ENCODE data around the gene EHD4.

GRCh38 chr15:41871175-41871905 is 101.0 kb downstream of the EHD4 start:
- TF ChIP-seq, protein P1, sequence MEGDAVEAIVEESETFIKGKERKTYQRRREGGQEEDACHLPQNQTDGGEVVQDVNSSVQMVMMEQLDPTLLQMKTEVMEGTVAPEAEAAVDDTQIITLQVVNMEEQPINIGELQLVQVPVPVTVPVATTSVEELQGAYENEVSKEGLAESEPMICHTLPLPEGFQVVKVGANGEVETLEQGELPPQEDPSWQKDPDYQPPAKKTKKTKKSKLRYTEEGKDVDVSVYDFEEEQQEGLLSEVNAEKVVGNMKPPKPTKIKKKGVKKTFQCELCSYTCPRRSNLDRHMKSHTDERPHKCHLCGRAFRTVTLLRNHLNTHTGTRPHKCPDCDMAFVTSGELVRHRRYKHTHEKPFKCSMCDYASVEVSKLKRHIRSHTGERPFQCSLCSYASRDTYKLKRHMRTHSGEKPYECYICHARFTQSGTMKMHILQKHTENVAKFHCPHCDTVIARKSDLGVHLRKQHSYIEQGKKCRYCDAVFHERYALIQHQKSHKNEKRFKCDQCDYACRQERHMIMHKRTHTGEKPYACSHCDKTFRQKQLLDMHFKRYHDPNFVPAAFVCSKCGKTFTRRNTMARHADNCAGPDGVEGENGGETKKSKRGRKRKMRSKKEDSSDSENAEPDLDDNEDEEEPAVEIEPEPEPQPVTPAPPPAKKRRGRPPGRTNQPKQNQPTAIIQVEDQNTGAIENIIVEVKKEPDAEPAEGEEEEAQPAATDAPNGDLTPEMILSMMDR (IDR thresholded peaks at IDR 0.05) = no peak
- no peak for TF ChIP-seq EP300 (IDR thresholded peaks at IDR 0.05)
- no peak for TF ChIP-seq POLR2A (IDR thresholded peaks at IDR 0.05)
